CD4-positive, alpha-beta T cell (primary cell): ENCODE data around the gene PLCB1. TPM values are rescaled to one million over a fixed set of nuclear protein-coding genes. Genes with fewer than 3 reads are reported as not detected.

Experiments
- ATAC-seq: fragments of 200-7000 bp; cut with Tn5 transposase; one replicate; pipeline ENCODE4 v1.10.0; 2022; ENCODE audit warnings: mild to moderate bottlenecking; ENCODE audit not compliant: poor library complexity
- CTCF ChIA-PET: fragments of 350-600 bp; sonication (Branson Sonifier 250); formaldehyde crosslinking; loops from one replicate; lab custom pipeline; 2021; ENCODE audit warnings: antibody characterized with exemption, inconsistent platforms; lab: Charles Lee
- POLR2A ChIA-PET: fragments of 350-600 bp; sonication (Branson Sonifier 250); formaldehyde crosslinking; loops from one replicate; lab custom pipeline; 2021; ENCODE audit warnings: antibody characterized with exemption, inconsistent platforms; lab: Charles Lee
- DNase-seq, 14 experiments: peaks; one replicate each; pipeline ENCODE4 v3.0.0-alpha.2; 2013 to 2020; ENCODE audit warnings: mixed read lengths in 2 of 14
- H3K27ac ChIP-seq, 2 donors: one replicate each; pipeline versions ENCODE4 v1.5.1 to v1.7.0; 2013; ENCODE audit warnings: low read length in 2 of 2, low read depth in 1 of 2, mild to moderate bottlenecking in 1 of 2
- H3K27me3 ChIP-seq, 2 experiments: 1 replicate in 1 of 2; 2 replicates in 1 of 2; pipeline versions ENCODE4 v1.6.1 to v1.7.0; 2013; ENCODE audit warnings: low read length in 2 of 2, control low read depth in 1 of 2, mild to moderate bottlenecking in 1 of 2, moderate library complexity in 1 of 2; ENCODE audit not compliant: insufficient read depth in 2 of 2, control insufficient read depth in 1 of 2
- H3K36me3 ChIP-seq: one replicate; pipeline ENCODE4 v1.6.1; 2013; ENCODE audit warnings: low read length, control low read depth; ENCODE audit not compliant: insufficient read depth
- H3K4me1 ChIP-seq: one replicate; pipeline ENCODE4 v1.6.1; 2013; ENCODE audit warnings: low read length, control low read depth; ENCODE audit not compliant: insufficient read depth
- H3K4me3 ChIP-seq: one replicate; pipeline ENCODE4 v1.5.1; 2013; ENCODE audit warnings: mild to moderate bottlenecking, low read length, moderate library complexity
- H3K9me3 ChIP-seq, 2 experiments: 1 replicate in 1 of 2; 2 replicates in 1 of 2; pipeline versions ENCODE4 v1.6.1 to v1.7.0; 2013; ENCODE audit warnings: low read length in 2 of 2, mild to moderate bottlenecking in 2 of 2, control low read depth in 1 of 2, moderate library complexity in 1 of 2; ENCODE audit not compliant: control insufficient read depth in 1 of 2, insufficient read depth in 1 of 2
- H3K27ac Mint-ChIP-seq: one replicate; pipeline ENCODE4 v1.8.0; 2020; ENCODE audit warnings: mixed read lengths
- H3K27me3 Mint-ChIP-seq: one replicate; pipeline ENCODE4 v1.8.0; 2021; ENCODE audit warnings: mixed read lengths
- H3K36me3 Mint-ChIP-seq: one replicate; pipeline ENCODE4 v1.8.0; 2021; ENCODE audit warnings: low read depth, mixed read lengths
- H3K4me1 Mint-ChIP-seq: one replicate; pipeline ENCODE4 v1.8.0; 2021; ENCODE audit warnings: low read depth, mixed read lengths
- H3K4me3 Mint-ChIP-seq: one replicate; pipeline ENCODE4 v1.8.0; 2020; ENCODE audit warnings: mild to moderate bottlenecking, mixed read lengths
- H3K9me3 Mint-ChIP-seq: one replicate; pipeline ENCODE4 v1.8.0; 2020; ENCODE audit warnings: mixed read lengths
- intact Hi-C, 2 experiments: fragments of 100-400 bp; cut with DNase I in 1 of 2; cut with micrococcal nuclease in 1 of 2; formaldehyde crosslinking; loops; one replicate each; pipeline versions ENCODE4 v1.15.1 to v1.9.0; 2023 to 2025; cut with DNase I, micrococcal nuclease
- total RNA-seq, 174 experiments: library from RNA in 2 of 174; stranded (reverse) in 2 of 174; gene quantifications; one replicate each; pipeline ENCODE4 v1.2.3 and lab custom pipeline; 2021 to 2026
- TF ChIP-seq, protein P1 (sequence below): fragments of 200-600 bp; IDR thresholded peaks from one replicate; pipeline ENCODE4 v1.8.0; 2022; ENCODE audit warnings: antibody characterized with exemption, mild to moderate bottlenecking

PLCB1 gene
- total RNA-seq, 2 experiments from 2014 or later: 3.8 to 5.6 TPM

DNA sequence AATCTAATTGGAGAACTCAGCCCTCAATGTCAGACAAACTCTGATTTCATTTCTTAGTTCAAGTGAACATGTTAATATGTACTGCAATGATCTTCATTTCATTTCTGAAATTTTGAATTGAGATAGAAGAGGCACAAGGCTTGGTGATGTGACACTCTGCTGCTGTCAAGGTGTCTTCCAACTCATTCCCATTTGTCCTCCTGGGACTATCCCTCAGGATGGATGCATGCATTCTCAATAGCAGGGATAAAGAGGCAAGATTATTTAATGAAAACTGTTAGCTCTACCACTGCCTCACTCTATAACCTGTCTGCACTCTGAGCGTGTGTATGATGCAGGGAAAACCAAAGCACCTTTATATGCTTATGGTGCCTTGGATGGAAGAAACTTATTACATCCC lies 78.7 kb downstream of the PLCB1 start:
- Histone ChIP-seq H3K27me3 (no peaks in the 10 kb centered on the region), H3K27ac (no peak overlapping the region), H3K36me3 (no peaks in the 10 kb centered on the region), H3K4me1 (peaks cover 18% of the 10 kb centered on the region), H3K9me3 (no peaks in the 10 kb centered on the region), H3K4me3 (no peak overlapping the region)
- intact Hi-C loops: no loop called here
- ATAC-seq: no peak
- DNase-seq: no peak
- Mint-ChIP-seq H3K4me3 (no peak overlapping the region), H3K4me1 (peaks cover 25% of the 10 kb centered on the region), H3K9me3 (no peaks in the 10 kb centered on the region), H3K27me3 (no peaks in the 10 kb centered on the region), H3K27ac (no peak overlapping the region), H3K36me3 (no peaks in the 10 kb centered on the region)
- TF ChIP-seq, protein P1, sequence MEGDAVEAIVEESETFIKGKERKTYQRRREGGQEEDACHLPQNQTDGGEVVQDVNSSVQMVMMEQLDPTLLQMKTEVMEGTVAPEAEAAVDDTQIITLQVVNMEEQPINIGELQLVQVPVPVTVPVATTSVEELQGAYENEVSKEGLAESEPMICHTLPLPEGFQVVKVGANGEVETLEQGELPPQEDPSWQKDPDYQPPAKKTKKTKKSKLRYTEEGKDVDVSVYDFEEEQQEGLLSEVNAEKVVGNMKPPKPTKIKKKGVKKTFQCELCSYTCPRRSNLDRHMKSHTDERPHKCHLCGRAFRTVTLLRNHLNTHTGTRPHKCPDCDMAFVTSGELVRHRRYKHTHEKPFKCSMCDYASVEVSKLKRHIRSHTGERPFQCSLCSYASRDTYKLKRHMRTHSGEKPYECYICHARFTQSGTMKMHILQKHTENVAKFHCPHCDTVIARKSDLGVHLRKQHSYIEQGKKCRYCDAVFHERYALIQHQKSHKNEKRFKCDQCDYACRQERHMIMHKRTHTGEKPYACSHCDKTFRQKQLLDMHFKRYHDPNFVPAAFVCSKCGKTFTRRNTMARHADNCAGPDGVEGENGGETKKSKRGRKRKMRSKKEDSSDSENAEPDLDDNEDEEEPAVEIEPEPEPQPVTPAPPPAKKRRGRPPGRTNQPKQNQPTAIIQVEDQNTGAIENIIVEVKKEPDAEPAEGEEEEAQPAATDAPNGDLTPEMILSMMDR: no peak
- CTCF ChIA-PET: no interaction called here
- POLR2A ChIA-PET: interaction anchor here (0.7 kb wide), 1 partner anchor 11 kb away, joined by 3 read pairs; no protein-coding TSS in a partner anchor

DNA sequence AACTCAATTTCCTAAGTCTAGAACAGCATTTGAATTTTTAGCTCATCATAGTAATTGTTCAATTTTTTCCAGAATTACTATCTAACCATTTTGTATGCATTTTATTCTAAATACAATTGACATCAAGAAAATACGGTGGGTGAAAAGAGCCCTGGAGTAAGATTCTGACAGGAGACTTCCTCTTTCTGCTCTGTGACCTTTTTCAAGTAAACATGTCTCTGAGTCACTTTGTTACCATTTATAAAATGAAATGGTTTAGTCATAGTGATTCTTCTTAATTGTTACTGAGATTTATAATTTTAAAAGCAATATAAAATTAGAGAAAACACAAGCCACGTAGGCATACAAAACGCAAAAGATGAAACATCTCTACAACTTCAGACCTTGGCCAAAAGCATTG lies 80.2 kb downstream of the PLCB1 start:
- Mint-ChIP-seq H3K4me3 (no peak overlapping the region), H3K27me3 (no peaks in the 10 kb centered on the region)
- CTCF ChIA-PET: no interaction called here

DNA sequence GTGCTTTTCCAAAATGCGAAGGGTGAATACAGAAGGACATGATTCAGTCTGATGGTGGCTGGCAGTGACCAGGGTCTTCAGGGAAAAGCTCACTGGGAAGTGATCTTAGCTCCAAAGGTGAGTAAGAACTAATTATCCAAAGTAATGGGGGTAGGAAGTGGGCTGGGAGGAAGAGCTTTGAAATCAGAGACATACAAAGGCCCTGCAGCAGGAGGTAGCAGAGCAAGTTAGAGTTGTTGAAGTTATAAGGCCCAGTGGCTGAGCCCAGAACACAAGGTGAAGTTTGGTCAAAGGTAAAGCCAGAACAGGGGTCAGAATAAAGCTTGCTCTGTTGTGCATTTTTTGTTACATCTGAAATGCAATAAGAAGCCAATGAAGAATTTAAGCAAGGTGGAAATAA lies 81.2 kb downstream of the PLCB1 start:
- H3K27me3 Mint-ChIP-seq: no peaks in the 10 kb centered on the region
- peak overlapping the region; percentile 79 for H3K4me3 Mint-ChIP-seq
- intact Hi-C loops: no loop called here
- TF ChIP-seq, protein P1: no peak
- Histone ChIP-seq H3K4me1 (peaks cover 18% of the 10 kb centered on the region), H3K27me3 (no peaks in the 10 kb centered on the region), H3K4me3 (peak overlapping the region; percentile 42), H3K9me3 (no peaks in the 10 kb centered on the region), H3K27ac (peak overlapping the region in 1 of 2 donors; percentile 15), H3K36me3 (no peaks in the 10 kb centered on the region)
- peaks cover 25% of the 10 kb centered on the region for H3K4me1 Mint-ChIP-seq
- ATAC-seq: no peak
- peak in 2 of 14 experiments; percentile 7 to 8 for DNase-seq
- H3K27ac Mint-ChIP-seq: peak overlapping the region; percentile 76
- CTCF ChIA-PET: no interaction called here
- no peaks in the 10 kb centered on the region for H3K36me3 Mint-ChIP-seq
- POLR2A ChIA-PET: interaction anchor here (1.1 kb wide), 1 partner anchor 194 kb away, joined by 3 read pairs; the partner anchor contains the start of gene TMX4
- no peaks in the 10 kb centered on the region for H3K9me3 Mint-ChIP-seq

More for the DNA sequence above, 80.2 kb downstream of the PLCB1 start:
- H3K9me3 Mint-ChIP-seq: no peaks in the 10 kb centered on the region
- no peak overlapping the region for H3K27ac Mint-ChIP-seq
- Histone ChIP-seq H3K27me3 (no peaks in the 10 kb centered on the region), H3K4me1 (peaks cover 18% of the 10 kb centered on the region), H3K4me3 (no peak overlapping the region), H3K36me3 (no peaks in the 10 kb centered on the region), H3K27ac (no peak overlapping the region), H3K9me3 (no peaks in the 10 kb centered on the region)
- no peaks in the 10 kb centered on the region for H3K36me3 Mint-ChIP-seq
- POLR2A ChIA-PET: no interaction called here
- H3K4me1 Mint-ChIP-seq: peaks cover 25% of the 10 kb centered on the region
- intact Hi-C loops: no loop called here
- DNase-seq: peak in 2 of 14 experiments; percentile 4 to 20
- TF ChIP-seq, protein P1: no peak
- ATAC-seq: no peak
